Gastroesophageal sphincter (tissue), 4 donors: Measurements from ENCODE around the gene TAOK3. TPM values are rescaled to one million over a fixed set of nuclear protein-coding genes. Genes with fewer than 3 reads are reported as not detected.
A peak's percentile ranks its signal among the peaks of the same experiment; 100 is the strongest.
"Not testable (repeated sequence)": the region's sequence is repeated elsewhere in the genome, so short reads cannot be mapped to it uniquely, and the experiment has no call there.

Source experiments
- ATAC-seq: fragments of 150-250 bp; one replicate; pipeline ENCODE4 v1.9.1; 2016; ENCODE audit warnings: mild to moderate bottlenecking, moderate library complexity
- H3K27ac ChIP-seq, 4 donors: fragments of 200-600 bp; sonication (generic) in 3 of 4; 1 replicate in 3 of 4; 2 replicates in 1 of 4; pipeline ENCODE4 v1.5.1; 2016 to 2019
- H3K27me3 ChIP-seq: fragments of 200-600 bp; sonication (generic); one replicate; pipeline ENCODE4 v1.5.1; 2019
- H3K36me3 ChIP-seq, 2 donors: fragments of 200-600 bp; sonication (generic); one replicate each; pipeline ENCODE4 v1.5.1; 2019; ENCODE audit warnings: control low read depth in 1 of 2
- H3K4me1 ChIP-seq, 3 donors: fragments of 200-600 bp; sonication (generic); 1 replicate in 2 of 3; 2 replicates in 1 of 3; pipeline ENCODE4 v1.5.1; 2016 to 2019; ENCODE audit warnings: control low read depth in 2 of 3
- H3K4me3 ChIP-seq, 2 donors: fragments of 200-600 bp; sonication (generic); one replicate each; pipeline ENCODE4 v1.5.1; 2019; ENCODE audit warnings: mild to moderate bottlenecking in 1 of 2, moderate library complexity in 1 of 2
- H3K9me3 ChIP-seq, 3 donors: fragments of 200-600 bp; sonication (generic); one replicate each; pipeline ENCODE4 v1.5.1; 2017 to 2019; ENCODE audit warnings: control low read depth in 2 of 3
- EP300 ChIP-seq: sonication (generic); formaldehyde crosslinking; IDR thresholded peaks from one replicate; pipeline ENCODE4 v1.6.1; 2017; ENCODE audit warnings: antibody characterized with exemption, mild to moderate bottlenecking
- POLR2A ChIP-seq, 2 donors: fragments of 450-650 bp; IDR thresholded peaks; one replicate each; pipeline ENCODE4 v1.6.1; 2017; ENCODE audit warnings: antibody characterized with exemption in 2 of 2, mild to moderate bottlenecking in 2 of 2, moderate library complexity in 1 of 2
- POLR2AphosphoS5 ChIP-seq: sonication (generic); formaldehyde crosslinking; IDR thresholded peaks from one replicate; pipeline ENCODE4 v1.6.1; 2017; ENCODE audit warnings: antibody characterized with exemption
- WGBS, 2 donors: methylation state at CpG; one replicate each; pipeline ENCODE4 v1.1.5; 2018; ENCODE audit warnings: low coverage in 1 of 2; 5-methylcytosine and 5-hydroxymethylcytosine counted together
- total RNA-seq, 4 donors: library from RNA; depleted of rRNA; stranded (reverse); fragments of >200 nt; gene quantifications; one replicate each; pipeline ENCODE4 v1.1.0, GENCODE V29; 2016
- TF ChIP-seq, protein P1 (sequence below), 4 experiments: fragments of 200-600 bp in 2 of 4; fragments of 450-650 bp in 2 of 4; sonication (generic) in 1 of 4; IDR thresholded peaks; one replicate each; pipeline ENCODE4 v1.5.1; 2017 to 2019; ENCODE audit warnings: antibody characterized with exemption in 4 of 4, mild to moderate bottlenecking in 2 of 4, moderate library complexity in 2 of 4

TAOK3 gene
- total RNA-seq, 4 donors from 2014 or later, result 26.9 to 55.0 (median 36.7) TPM

DNA sequence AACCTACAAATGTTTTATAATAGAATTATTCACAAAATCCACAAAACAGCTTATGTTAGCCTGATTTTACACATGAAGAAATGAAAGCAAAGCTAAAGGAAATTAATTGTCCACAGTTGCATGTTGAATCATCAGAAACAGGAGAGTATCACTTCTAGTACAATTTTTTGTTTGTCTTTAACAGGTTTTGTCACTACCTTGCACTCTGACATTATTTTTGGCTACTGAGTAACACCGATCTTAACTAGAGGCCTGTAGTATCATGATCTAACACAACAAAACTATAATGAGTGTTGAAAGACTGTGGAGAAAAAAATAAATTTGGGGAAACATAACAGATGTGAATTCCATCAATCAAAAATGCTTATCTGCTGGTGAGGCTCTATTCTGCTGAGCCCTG is 60.1 kb downstream of the TAOK3 start:
- TF ChIP-seq POLR2AphosphoS5 (no peak), EP300 (no peak)
- TF ChIP-seq, protein P1, sequence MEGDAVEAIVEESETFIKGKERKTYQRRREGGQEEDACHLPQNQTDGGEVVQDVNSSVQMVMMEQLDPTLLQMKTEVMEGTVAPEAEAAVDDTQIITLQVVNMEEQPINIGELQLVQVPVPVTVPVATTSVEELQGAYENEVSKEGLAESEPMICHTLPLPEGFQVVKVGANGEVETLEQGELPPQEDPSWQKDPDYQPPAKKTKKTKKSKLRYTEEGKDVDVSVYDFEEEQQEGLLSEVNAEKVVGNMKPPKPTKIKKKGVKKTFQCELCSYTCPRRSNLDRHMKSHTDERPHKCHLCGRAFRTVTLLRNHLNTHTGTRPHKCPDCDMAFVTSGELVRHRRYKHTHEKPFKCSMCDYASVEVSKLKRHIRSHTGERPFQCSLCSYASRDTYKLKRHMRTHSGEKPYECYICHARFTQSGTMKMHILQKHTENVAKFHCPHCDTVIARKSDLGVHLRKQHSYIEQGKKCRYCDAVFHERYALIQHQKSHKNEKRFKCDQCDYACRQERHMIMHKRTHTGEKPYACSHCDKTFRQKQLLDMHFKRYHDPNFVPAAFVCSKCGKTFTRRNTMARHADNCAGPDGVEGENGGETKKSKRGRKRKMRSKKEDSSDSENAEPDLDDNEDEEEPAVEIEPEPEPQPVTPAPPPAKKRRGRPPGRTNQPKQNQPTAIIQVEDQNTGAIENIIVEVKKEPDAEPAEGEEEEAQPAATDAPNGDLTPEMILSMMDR (IDR thresholded peaks at IDR 0.05), result no peak
- Histone ChIP-seq H3K27me3 (no peaks in the 10 kb centered on the region), H3K36me3 (no peaks in the 10 kb centered on the region), H3K4me3 (no peak overlapping the region), H3K27ac (no peak overlapping the region), H3K9me3 (no peaks in the 10 kb centered on the region), H3K4me1 (peaks cover 0 to 11% (median 0%) of the 10 kb centered on the region in 3 donors)
- ATAC-seq, result no peak
- 60 to 71% methylated on average over 1 of the region's 1 CpG for WGBS, 2 donors

DNA sequence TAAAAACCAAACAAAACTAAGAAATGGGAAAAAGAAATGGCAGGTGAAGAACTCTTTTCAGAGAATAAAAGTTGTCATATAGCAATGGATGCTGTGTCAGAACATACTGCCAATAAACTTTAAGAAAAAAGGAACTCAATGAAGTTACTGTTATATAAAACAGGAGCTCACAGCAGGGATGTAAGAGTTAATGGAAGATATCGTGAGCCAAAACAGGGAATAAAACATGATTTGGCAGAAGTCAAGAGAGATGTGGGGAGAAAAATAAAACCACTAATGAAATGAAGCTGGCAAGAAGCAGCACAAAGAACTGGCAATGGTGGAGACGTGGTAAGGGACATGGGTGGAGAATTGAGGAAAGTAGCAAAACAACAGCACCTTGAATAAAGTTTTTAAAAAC is 61.0 kb downstream of the TAOK3 start:
- 12 to 75% methylated on average over 1 to 2 of the region's 2 CpGs for WGBS, 2 donors
- ATAC-seq, result no peak
- TF ChIP-seq EP300 (no peak), POLR2AphosphoS5 (no peak), POLR2A (IDR thresholded peaks at IDR 0.05) (no peak)
- TF ChIP-seq, protein P1 (IDR thresholded peaks at IDR 0.05), result no peak

DNA sequence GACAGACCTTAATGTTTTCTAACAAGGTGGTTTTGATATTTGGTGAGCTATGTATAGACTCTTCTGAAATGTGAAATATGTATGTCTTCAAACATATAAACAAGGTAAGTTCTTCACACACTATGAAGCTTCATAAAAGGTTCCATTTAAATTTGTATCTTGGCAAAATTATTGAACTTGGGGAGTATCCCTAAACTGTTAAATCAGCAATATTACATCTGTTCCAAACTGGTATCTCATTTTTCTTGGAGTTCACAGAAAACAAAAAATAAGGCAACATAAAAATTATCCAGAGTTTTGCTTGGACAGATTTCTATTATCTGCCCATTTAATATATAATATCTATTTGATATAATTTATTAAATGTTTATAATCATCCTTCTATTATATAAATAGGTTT is 62.4 kb downstream of the TAOK3 start:
- TF ChIP-seq EP300 (no peak), POLR2A (IDR thresholded peaks at IDR 0.05) (no peak), POLR2AphosphoS5 (no peak)
- TF ChIP-seq, protein P1 (IDR thresholded peaks at IDR 0.05), result no peak
- H3K27me3 ChIP-seq, result no peaks in the 10 kb centered on the region
- peaks cover 0 to 11% (median 0%) of the 10 kb centered on the region in 3 donors for H3K4me1 ChIP-seq
- H3K36me3 ChIP-seq, result no peaks in the 10 kb centered on the region
- no peak for ATAC-seq
- no peak overlapping the region for H3K4me3 ChIP-seq
- no peak overlapping the region for H3K27ac ChIP-seq
- no peaks in the 10 kb centered on the region for H3K9me3 ChIP-seq

More for the DNA sequence above, 61.0 kb downstream of the TAOK3 start:
- H3K9me3 ChIP-seq, result no peaks in the 10 kb centered on the region
- H3K27me3 ChIP-seq, result no peaks in the 10 kb centered on the region
- H3K4me1 ChIP-seq, result peaks cover 0 to 11% (median 0%) of the 10 kb centered on the region in 3 donors
- no peak overlapping the region for H3K4me3 ChIP-seq
- H3K36me3 ChIP-seq, result no peaks in the 10 kb centered on the region
- H3K27ac ChIP-seq, result no peak overlapping the region

DNA sequence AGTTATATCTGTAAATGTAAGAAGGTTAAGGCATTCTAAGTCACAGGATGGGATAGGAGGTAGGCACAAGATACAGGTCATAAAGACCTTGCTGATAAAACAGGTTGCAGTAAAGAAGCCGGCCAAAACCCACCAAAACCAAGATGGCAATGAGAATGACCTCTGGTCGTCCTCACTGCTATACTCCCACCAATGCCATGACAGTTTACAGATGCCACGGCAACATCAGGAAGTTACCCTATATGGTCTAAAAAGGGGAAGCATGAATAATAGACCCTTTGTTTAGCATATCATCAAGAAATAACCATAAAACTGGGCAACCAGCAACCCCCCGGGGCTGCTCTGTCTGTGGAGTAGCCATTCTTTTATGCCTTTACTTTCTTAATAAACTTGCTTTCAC is 64.7 kb downstream of the TAOK3 start:
- not testable (repeated sequence) for H3K9me3 ChIP-seq, ATAC-seq, H3K27me3 ChIP-seq, H3K4me3 ChIP-seq, H3K27ac ChIP-seq, H3K36me3 ChIP-seq
- peaks cover 0 to 11% (median 0%) of the 10 kb centered on the region in 3 donors for H3K4me1 ChIP-seq
- whole genome bisulfite sequencing, 2 donors, result 69 to 75% methylated on average over 2 to 4 of the region's 4 CpGs

DNA sequence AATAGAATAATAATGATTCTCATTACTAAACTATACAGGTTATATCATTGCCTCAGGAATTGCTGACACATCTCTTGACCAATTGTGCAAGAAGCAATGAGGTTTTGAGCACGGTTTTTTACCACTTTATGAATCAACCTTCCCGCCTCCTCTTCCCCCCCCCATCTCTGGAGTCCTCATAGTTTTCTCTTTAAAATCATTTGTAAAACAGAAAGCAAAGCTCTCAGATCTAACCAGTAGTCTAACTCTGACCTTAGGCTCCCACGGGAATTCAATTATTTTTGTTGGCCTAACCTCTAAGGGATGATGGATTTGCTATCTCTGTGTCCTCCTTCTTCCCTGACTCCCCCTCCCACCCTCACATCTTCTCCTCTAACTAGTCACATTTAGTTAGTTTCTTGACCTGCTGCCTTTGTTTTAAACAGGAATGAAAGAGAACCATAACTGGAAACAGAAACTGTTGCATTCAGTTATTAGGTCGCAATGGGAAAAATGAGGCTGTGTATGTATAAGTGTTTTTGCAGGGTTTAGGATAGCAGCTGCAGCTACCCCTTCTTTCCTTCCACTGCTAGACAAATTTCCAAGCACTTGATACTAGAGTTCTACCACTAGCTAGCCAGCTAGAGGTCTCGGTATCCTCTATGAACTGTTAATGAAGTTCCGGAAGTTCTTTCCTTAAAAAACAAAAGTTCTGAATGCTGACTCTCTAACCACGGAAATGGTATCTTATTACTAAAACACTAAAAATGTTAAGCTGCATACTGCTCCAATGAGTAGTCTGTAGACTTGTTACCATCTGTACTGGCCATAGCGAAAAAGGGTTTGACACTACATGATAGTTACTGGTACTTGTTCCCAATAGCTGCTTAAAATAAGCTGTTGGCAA is 65.4 kb downstream of the TAOK3 start:
- peak overlapping the region in 2 of 4 donors; percentile 9 to 42 for H3K27ac ChIP-seq
- H3K4me1 ChIP-seq, result peaks cover 0 to 7% (median 0%) of the 10 kb centered on the region in 3 donors
- H3K36me3 ChIP-seq, result no peaks in the 10 kb centered on the region
- ATAC-seq, result peak; percentile 58
- 41 to 62% methylated on average over 8 of the region's 8 CpGs for WGBS, 2 donors
- H3K9me3 ChIP-seq, result no peaks in the 10 kb centered on the region
- TF ChIP-seq, protein P1 (IDR thresholded peaks at IDR 0.05), result no peak
- TF ChIP-seq POLR2AphosphoS5 (no peak), EP300 (no peak), POLR2A (IDR thresholded peaks at IDR 0.05) (no peak)
- H3K27me3 ChIP-seq, result no peaks in the 10 kb centered on the region
- no peak overlapping the region for H3K4me3 ChIP-seq
